NCI-H510A (cell line): ENCODE results near the gene EFHD1.
"Not testable (repeated sequence)": the region's sequence is repeated elsewhere in the genome, so short reads cannot be mapped to it uniquely, and the experiment has no call there.

ENCODE experiments used
- DNase-seq: peaks from one replicate; lab custom pipeline; 2025; lab: John Stamatoyannopoulos, UW

EFHD1 gene

GRCh38 chr2:232696609-232697058, 63.2 kb downstream of the EFHD1 start:
- DNase-seq: no peak

- peak; percentile 97 for DNase-seq
Observed at GRCh38 chr2:232697059-232697806, 63.8 kb downstream of the EFHD1 start, which contains the start of gene GIGYF2. GIGYF2 (plus strand) TSS chr2:232697331; CDS start chr2:232735198, 37,867 bp downstream.

GRCh38 chr2:232697807-232698110, 64.4 kb downstream of the EFHD1 start:
- DNase-seq: no peak

GRCh38 chr2:232698556-232699091, 65.2 kb downstream of the EFHD1 start:
- no peak for DNase-seq

- no peak for DNase-seq
Observed at GRCh38 chr2:232699110-232699509, 65.7 kb downstream of the EFHD1 start.

GRCh38 chr2:232700154-232700553, 66.8 kb downstream of the EFHD1 start:
- DNase-seq: no peak

GRCh38 chr2:232707076-232707475, 73.7 kb downstream of the EFHD1 start:
- DNase-seq: no peak

GRCh38 chr2:232713505-232713904, 80.1 kb downstream of the EFHD1 start:
- DNase-seq: no peak

GRCh38 chr2:232714969-232715368, 81.6 kb downstream of the EFHD1 start:
- no peak for DNase-seq

- not testable (repeated sequence) for DNase-seq
Observed at GRCh38 chr2:232720056-232720455, 86.7 kb downstream of the EFHD1 start.

GRCh38 chr2:232721261-232721660, 87.9 kb downstream of the EFHD1 start:
- no peak for DNase-seq

- DNase-seq: no peak
Observed at GRCh38 chr2:232721882-232722281, 88.5 kb downstream of the EFHD1 start.

GRCh38 chr2:232723027-232723426, 89.6 kb downstream of the EFHD1 start:
- no peak for DNase-seq

GRCh38 chr2:232728785-232729184, 95.4 kb downstream of the EFHD1 start:
- DNase-seq: no peak

GRCh38 chr2:232731470-232731869, 98.1 kb downstream of the EFHD1 start:
- DNase-seq: no peak
